Neutrophil (primary cell): Measurements from ENCODE around the gene MINDY3.

ENCODE experiments used
- H3K27ac ChIP-seq: fragments of 200-600 bp; sonication (generic); 2 replicates; pipeline ENCODE4 v1.5.1; 2016; ENCODE audit warnings: mild to moderate bottlenecking, moderate library complexity
- H3K27me3 ChIP-seq: fragments of 200-600 bp; sonication (generic); 2 replicates; pipeline ENCODE4 v1.6.0; 2016; ENCODE audit warnings: mild to moderate bottlenecking
- H3K36me3 ChIP-seq: fragments of 200-600 bp; sonication (generic); 2 replicates; pipeline ENCODE4 v1.5.1; 2017
- H3K4me1 ChIP-seq, 2 experiments: fragments of 200-600 bp in 1 of 2; sonication (generic) in 1 of 2; 1 replicate in 1 of 2; 2 replicates in 1 of 2; pipeline versions ENCODE4 v1.5.1 to v1.6.1; 2013 to 2016; ENCODE audit warnings: low read depth in 1 of 2, low read length in 1 of 2, mild to moderate bottlenecking in 1 of 2, moderate library complexity in 1 of 2; ENCODE audit not compliant: control insufficient read depth in 1 of 2, insufficient read depth in 1 of 2
- H3K4me3 ChIP-seq, 2 experiments: fragments of 200-600 bp in 1 of 2; sonication (generic) in 1 of 2; 1 replicate in 1 of 2; 2 replicates in 1 of 2; pipeline ENCODE4 v1.5.1; 2013 to 2016; ENCODE audit warnings: low read depth in 1 of 2, low read length in 1 of 2, mild to moderate bottlenecking in 1 of 2, moderate library complexity in 1 of 2
- H3K9me3 ChIP-seq: fragments of 200-600 bp; sonication (generic); 2 replicates; pipeline ENCODE4 v1.5.1; 2016
- CTCF ChIP-seq: fragments of 200-600 bp; sonication (generic); IDR thresholded peaks from 2 replicates; pipeline ENCODE4 v1.5.1; 2016; ENCODE audit warnings: antibody characterized with exemption

MINDY3 gene

GRCh38 chr10:15871823-15872222, 11.5 kb upstream of the MINDY3 start:
- Histone ChIP-seq H3K4me1 (no peaks in the 10 kb centered on the region), H3K27ac (no peak overlapping the region), H3K9me3 (no peaks in the 10 kb centered on the region), H3K4me3 (no peak overlapping the region), H3K27me3 (peaks cover 81% of the 10 kb centered on the region), H3K36me3 (no peaks in the 10 kb centered on the region)
- TF ChIP-seq CTCF = no peak

- no peak overlapping the region for H3K27ac ChIP-seq
- H3K4me3 ChIP-seq = no peak overlapping the region
- H3K4me1 ChIP-seq = no peaks in the 10 kb centered on the region
- H3K36me3 ChIP-seq = no peaks in the 10 kb centered on the region
- TF ChIP-seq CTCF = no peak
- no peaks in the 10 kb centered on the region for H3K9me3 ChIP-seq
- peaks cover 86% of the 10 kb centered on the region for H3K27me3 ChIP-seq
Measured at GRCh38 chr10:15869935-15870334, 9.6 kb upstream of the MINDY3 start.

- H3K4me1 ChIP-seq = no peaks in the 10 kb centered on the region
- H3K27me3 ChIP-seq = peaks cover 93% of the 10 kb centered on the region
- H3K9me3 ChIP-seq = no peaks in the 10 kb centered on the region
- no peak overlapping the region for H3K27ac ChIP-seq
- no peak overlapping the region for H3K4me3 ChIP-seq
- no peaks in the 10 kb centered on the region for H3K36me3 ChIP-seq
- no peak for TF ChIP-seq CTCF
Measured at GRCh38 chr10:15868006-15868405, 7.7 kb upstream of the MINDY3 start.

GRCh38 chr10:15865304-15865703, 5.0 kb upstream of the MINDY3 start:
- H3K27me3 ChIP-seq = peaks cover 78% of the 10 kb centered on the region
- no peaks in the 10 kb centered on the region for H3K4me1 ChIP-seq
- TF ChIP-seq CTCF = no peak
- H3K36me3 ChIP-seq = no peaks in the 10 kb centered on the region
- H3K27ac ChIP-seq = no peak overlapping the region
- H3K4me3 ChIP-seq = no peak overlapping the region
- H3K9me3 ChIP-seq = no peaks in the 10 kb centered on the region

GRCh38 chr10:15864419-15864818, 4.1 kb upstream of the MINDY3 start:
- H3K36me3 ChIP-seq = no peaks in the 10 kb centered on the region
- H3K27ac ChIP-seq = no peak overlapping the region
- H3K4me3 ChIP-seq = no peak overlapping the region
- peaks cover 70% of the 10 kb centered on the region for H3K27me3 ChIP-seq
- no peaks in the 10 kb centered on the region for H3K9me3 ChIP-seq
- TF ChIP-seq CTCF = no peak
- H3K4me1 ChIP-seq = peaks cover 3 to 4% of the 10 kb centered on the region in 2 experiments

- Histone ChIP-seq H3K27me3 (peaks cover 63% of the 10 kb centered on the region), H3K4me1 (peaks cover 10 to 11% of the 10 kb centered on the region in 2 experiments)
- no peak for TF ChIP-seq CTCF
Measured at GRCh38 chr10:15863733-15864132, 3.4 kb upstream of the MINDY3 start.

More at GRCh38 chr10:15863733-15864132, 3.4 kb upstream of the MINDY3 start:
- no peak overlapping the region for H3K4me3 ChIP-seq
- H3K36me3 ChIP-seq = no peaks in the 10 kb centered on the region
- H3K9me3 ChIP-seq = no peaks in the 10 kb centered on the region
- H3K27ac ChIP-seq = no peak overlapping the region
